GM12878 (cell line): ENCODE measurements around the gene THADA. TPM values are rescaled to one million over a fixed set of nuclear protein-coding genes. Genes with fewer than 3 reads are reported as not detected.

Experiments used
- ATAC-seq: fragments of 200-7000 bp; cut with Tn5 transposase; 3 replicates; pipeline ENCODE4 v1.9.1; 2020; ENCODE audit warnings: mild to moderate bottlenecking, moderate library complexity
- BruUV-seq: library from RNA; stranded (reverse); fragments of 400-500 nt; replicated peaks from 2 replicates; lab custom pipeline; 2021; lab: Mats Ljungman, UMichigan
- CTCF ChIA-PET: fragments of 300-600 bp; sonication (Branson Sonifier 250); formaldehyde crosslinking; extraction: SDS; loops from one replicate; lab custom pipeline; 2021; ENCODE audit warnings: inconsistent platforms; lab: Yijun Ruan, JAX
- POLR2A ChIA-PET: fragments of 350-600 bp; formaldehyde crosslinking; extraction: SDS; loops from one replicate; lab custom pipeline; 2021; ENCODE audit warnings: inconsistent platforms; lab: Charles Lee
- RAD21 ChIA-PET: fragments of 300-600 bp; sonication (Branson Sonifier 250); formaldehyde crosslinking; loops from one replicate; lab custom pipeline; 2023; ENCODE audit warnings: antibody characterized with exemption; ENCODE audit not compliant: unreplicated experiment; lab: Charles Lee
- SMC1A ChIA-PET: fragments of 300-600 bp; sonication (Branson Sonifier 250); formaldehyde crosslinking; loops from one replicate; lab custom pipeline; 2023; ENCODE audit not compliant: unreplicated experiment, uncharacterized antibody; lab: Charles Lee
- DNase-seq: peaks from one replicate; pipeline ENCODE4 v3.0.0-alpha.2; 2011; ENCODE audit warnings: low read depth, low spot score
- FAIRE-seq: peaks from 3 replicates; lab custom pipeline; 2011; peaks lifted over from hg19 to GRCh38; lab: Jason Lieb, UNC
- H2AFZ ChIP-seq: 2 replicates; pipeline ENCODE4 v1.6.0; 2011; ENCODE audit warnings: low read depth, low read length, control low read depth; ENCODE audit not compliant: control insufficient read depth
- H3K27ac ChIP-seq: 2 replicates; pipeline ENCODE4 v1.5.1; 2011; ENCODE audit warnings: control low read depth; ENCODE audit not compliant: control insufficient read depth, insufficient read depth
- H3K27me3 ChIP-seq, 2 experiments: replicated peaks in 1 of 2; 2 replicates each; pipeline versions ENCODE4 v1.6.0 to v1.6.1; 2011; ENCODE audit warnings: low read length in 1 of 2; ENCODE audit not compliant: control insufficient read depth in 2 of 2, insufficient read depth in 2 of 2
- H3K36me3 ChIP-seq, 2 experiments: 2 replicates each; pipeline ENCODE4 v1.5.1; 2011; ENCODE audit warnings: low read length in 1 of 2; ENCODE audit not compliant: control insufficient read depth in 2 of 2, insufficient read depth in 2 of 2
- H3K4me1 ChIP-seq: 2 replicates; pipeline ENCODE4 v1.6.1; 2011; ENCODE audit warnings: mild to moderate bottlenecking, low read length, moderate library complexity, mixed read lengths; ENCODE audit not compliant: control insufficient read depth, insufficient read depth
- H3K4me2 ChIP-seq: 2 replicates; pipeline ENCODE4 v1.6.0; 2011; ENCODE audit warnings: control low read depth; ENCODE audit not compliant: control insufficient read depth, insufficient read depth
- H3K4me3 ChIP-seq: fragments of 200-600 bp; sonication (generic); 2 replicates; pipeline ENCODE4 v1.5.1; 2016
- H3K79me2 ChIP-seq: 2 replicates; pipeline ENCODE4 v1.6.0; 2011; ENCODE audit warnings: low read length; ENCODE audit not compliant: control insufficient read depth, insufficient read depth
- H3K9ac ChIP-seq: 2 replicates; pipeline ENCODE4 v1.8.0; 2011; ENCODE audit warnings: low read length, control low read depth, mixed read lengths; ENCODE audit not compliant: control insufficient read depth, insufficient read depth
- H3K9me3 ChIP-seq: replicated peaks from 3 replicates; pipeline ENCODE4 v1.5.1; 2011; ENCODE audit warnings: mild to moderate bottlenecking, low read length; ENCODE audit not compliant: control insufficient read depth, insufficient read depth
- H4K20me1 ChIP-seq: 2 replicates; pipeline ENCODE4 v1.6.0; 2011; ENCODE audit not compliant: control insufficient read depth, insufficient read depth
- BHLHE40 ChIP-seq, 2 experiments: fragments of 450-650 bp in 1 of 2; IDR thresholded peaks; 2 replicates each; pipeline ENCODE4 v1.6.1; 2011 to 2017; ENCODE audit warnings: low read depth in 2 of 2, borderline replicate concordance in 1 of 2, improper control_type of control experiment in 1 of 2, low read length in 1 of 2, mild to moderate bottlenecking in 1 of 2
- MEF2B ChIP-seq: fragments of 450-650 bp; IDR thresholded peaks from 2 replicates; pipeline ENCODE4 v1.6.1; 2018; ENCODE audit warnings: mild to moderate bottlenecking, moderate library complexity; ENCODE audit not compliant: partially characterized antibody, poor library complexity, severe bottlenecking
- NFIC ChIP-seq: IDR thresholded peaks from 2 replicates; pipeline ENCODE4 v1.6.1; 2012; ENCODE audit warnings: low read depth, mild to moderate bottlenecking, inconsistent platforms, low read length, moderate library complexity
- SP1 ChIP-seq: IDR thresholded peaks from one replicate; pipeline ENCODE4 v1.6.1; 2011; ENCODE audit warnings: low read depth, low read length
- SREBF2 ChIP-seq: IDR thresholded peaks from 2 replicates; pipeline ENCODE4 v1.6.1; 2012; ENCODE audit warnings: mild to moderate bottlenecking, low read length
- TCF3 ChIP-seq: IDR thresholded peaks from 2 replicates; pipeline ENCODE4 v1.6.1; 2012; ENCODE audit warnings: low read depth, mild to moderate bottlenecking, low read length, borderline replicate concordance; ENCODE audit not compliant: insufficient read depth
- WGBS: methylation state at CpG from one replicate; pipeline ENCODE4 v1.1.6; 2016; ENCODE audit warnings: low lambda C conversion rate; ENCODE audit not compliant: insufficient replicate concordance, insufficient coverage; ENCODE audit errors: missing lambda C conversion rate; 5-methylcytosine and 5-hydroxymethylcytosine counted together
- in situ Hi-C: fragments of 300-500 bp; cut with MboI; formaldehyde crosslinking; loops from 9 replicates; pipeline ENCODE4 v1.14.3; 2018; ENCODE audit warnings: mixed read lengths
- intact Hi-C: fragments of 100-400 bp; cut with micrococcal nuclease; formaldehyde crosslinking; loops from one replicate; pipeline ENCODE4 v1.14.2; 2022; ENCODE audit not compliant: unreplicated experiment
- polyA plus RNA-seq, 11 experiments: library from polyadenylated mRNA; depleted of rRNA in 4 of 11; unstranded in 6 of 11; stranded (reverse) in 5 of 11; fragments of >200 nt; fragmentation: Nextera tagmentation in 4 of 11; fragmentation: Illumina TruSeq in 1 of 11; extraction: Ambion mirVana in 4 of 11; extraction: Trizol in 1 of 11; gene quantifications; 1 replicate in 1 of 11; 2 replicates in 10 of 11; pipeline versions ENCODE4 v1.2.1 to v1.2.3, GENCODE V29; 2011 to 2016; ENCODE audit warnings: inconsistent platforms in 2 of 11, missing spikeins in 2 of 11, low read depth in 1 of 11
- total RNA-seq, 4 experiments: library from RNA; depleted of rRNA in 3 of 4; stranded (reverse); fragments of >200 nt in 3 of 4; fragmentation: Illumina TruSeq in 1 of 4; extraction: Trizol in 1 of 4; gene quantifications; 2 replicates each; pipeline versions ENCODE4 v1.2.1 to v1.2.3, GENCODE V29; 2013 to 2021
- TF ChIP-seq, protein P1 (sequence below): fragments of 450-650 bp; formaldehyde crosslinking; IDR thresholded peaks from 2 replicates; pipeline ENCODE4 v1.5.0; 2022; ENCODE audit warnings: mild to moderate bottlenecking, missing genetic modification characterization

Gene THADA
- total and polyA plus RNA-seq, 10 of the 15 experiments (the other 5 are each of a cell fraction or from before 2014, with no cell fraction given): 14.6 to 33.2 (median 23.2) TPM

DNA sequence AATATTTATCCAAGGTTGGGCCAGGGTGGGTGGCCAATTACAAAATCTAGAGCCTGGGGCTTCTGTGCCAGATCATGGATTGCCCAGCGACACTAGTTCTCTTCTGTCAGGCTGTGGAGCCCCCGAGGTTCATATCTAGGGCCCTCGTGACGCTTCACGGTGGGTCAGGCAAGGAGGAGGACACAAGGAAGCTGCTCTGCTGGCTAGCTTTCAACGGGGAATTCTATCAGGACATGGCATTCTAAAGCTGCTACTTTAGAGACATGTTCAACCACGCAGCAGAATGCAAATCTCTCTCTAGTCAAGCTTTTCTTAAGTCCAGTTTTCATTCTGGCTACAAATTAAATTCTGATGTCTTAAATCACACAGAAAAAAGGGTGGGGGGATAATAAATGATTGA is 180.2 kb downstream of the THADA start (continued):
- TF ChIP-seq, protein P1, sequence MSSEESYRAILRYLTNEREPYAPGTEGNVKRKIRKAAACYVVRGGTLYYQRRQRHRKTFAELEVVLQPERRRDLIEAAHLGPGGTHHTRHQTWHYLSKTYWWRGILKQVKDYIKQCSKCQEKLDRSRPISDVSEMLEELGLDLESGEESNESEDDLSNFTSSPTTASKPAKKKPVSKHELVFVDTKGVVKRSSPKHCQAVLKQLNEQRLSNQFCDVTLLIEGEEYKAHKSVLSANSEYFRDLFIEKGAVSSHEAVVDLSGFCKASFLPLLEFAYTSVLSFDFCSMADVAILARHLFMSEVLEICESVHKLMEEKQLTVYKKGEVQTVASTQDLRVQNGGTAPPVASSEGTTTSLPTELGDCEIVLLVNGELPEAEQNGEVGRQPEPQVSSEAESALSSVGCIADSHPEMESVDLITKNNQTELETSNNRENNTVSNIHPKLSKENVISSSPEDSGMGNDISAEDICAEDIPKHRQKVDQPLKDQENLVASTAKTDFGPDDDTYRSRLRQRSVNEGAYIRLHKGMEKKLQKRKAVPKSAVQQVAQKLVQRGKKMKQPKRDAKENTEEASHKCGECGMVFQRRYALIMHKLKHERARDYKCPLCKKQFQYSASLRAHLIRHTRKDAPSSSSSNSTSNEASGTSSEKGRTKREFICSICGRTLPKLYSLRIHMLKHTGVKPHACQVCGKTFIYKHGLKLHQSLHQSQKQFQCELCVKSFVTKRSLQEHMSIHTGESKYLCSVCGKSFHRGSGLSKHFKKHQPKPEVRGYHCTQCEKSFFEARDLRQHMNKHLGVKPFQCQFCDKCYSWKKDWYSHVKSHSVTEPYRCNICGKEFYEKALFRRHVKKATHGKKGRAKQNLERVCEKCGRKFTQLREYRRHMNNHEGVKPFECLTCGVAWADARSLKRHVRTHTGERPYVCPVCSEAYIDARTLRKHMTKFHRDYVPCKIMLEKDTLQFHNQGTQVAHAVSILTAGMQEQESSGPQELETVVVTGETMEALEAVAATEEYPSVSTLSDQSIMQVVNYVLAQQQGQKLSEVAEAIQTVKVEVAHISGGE (CRISPR knock-in tag): no peak
- TF ChIP-seq NFIC: no peak
- no peak for TF ChIP-seq MEF2B
- TF ChIP-seq BHLHE40 (IDR thresholded peaks at IDR 0.05; ENCODE audit: borderline replicate concordance in 1 of 2, low read depth in 2 of 2, low read length in 1 of 2): no peak

DNA sequence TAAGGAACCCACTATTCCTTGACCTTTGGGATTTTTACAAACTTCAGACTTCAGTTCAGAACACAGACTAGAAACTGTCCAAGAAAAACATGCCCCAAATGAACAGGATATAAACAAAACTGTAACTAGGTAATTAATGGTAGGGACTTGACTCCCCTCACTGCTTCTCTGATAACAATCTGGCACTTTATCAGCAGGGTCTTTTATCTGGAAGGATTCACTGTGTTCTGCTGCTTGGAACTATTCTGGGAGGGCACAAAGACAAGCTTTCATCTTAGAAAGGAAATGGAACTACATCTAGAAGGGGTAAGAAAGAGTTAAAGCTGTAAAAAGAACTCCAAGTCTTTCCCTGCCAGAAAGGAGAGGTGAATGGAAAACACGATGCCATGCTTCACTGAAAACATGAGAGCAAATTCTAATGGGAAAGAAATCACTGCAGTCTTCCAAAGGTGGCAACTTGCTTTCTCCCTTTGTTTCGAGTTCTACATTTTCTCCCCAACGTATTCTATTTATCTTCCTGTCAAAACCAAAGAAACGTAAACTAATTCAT is 181.2 kb downstream of the THADA start:
- H3K9me3 ChIP-seq: no peaks in the 10 kb centered on the region
- SMC1A ChIA-PET: interaction anchor here (1.0 to 2.1 kb wide), 5 partner anchors 9 to 70 kb away, joined by 3 to 9 read pairs (median 5); no protein-coding TSS in a partner anchor
- FAIRE-seq (no peak), ATAC-seq (no peak)
- H4K20me1 ChIP-seq: no peaks in the 10 kb centered on the region
- BruUV-seq: no TSS peak
- in situ Hi-C loops: no loop called here
- TF ChIP-seq TCF3: no peak
- TF ChIP-seq SP1: no peak
- TF ChIP-seq SREBF2: no peak
- TF ChIP-seq, all 136 proteins: peak for 0
- intact Hi-C loops: no loop called here
- H3K79me2 ChIP-seq: no peaks in the 10 kb centered on the region
- RAD21 ChIA-PET: interaction anchor here (1.0 kb wide), 1 partner anchor 10 kb away, joined by 3 read pairs; no protein-coding TSS in a partner anchor
- CTCF ChIA-PET: interaction anchor here (0.6 to 1.6 kb wide), 3 partner anchors 8 to 69 kb away, joined by 3 to 4 read pairs (median 3); no protein-coding TSS in a partner anchor
- peaks cover 21% of the 10 kb centered on the region for H3K4me1 ChIP-seq
- no peak overlapping the region for H3K4me2 ChIP-seq
- WGBS: 95% methylated on average over 4 of the region's 4 CpGs
- no peaks in the 10 kb centered on the region for H3K27me3 ChIP-seq
- H3K27ac ChIP-seq: no peak overlapping the region
- DNase-seq: no peak
- no peak overlapping the region for H3K9ac ChIP-seq
- H3K4me3 ChIP-seq: no peak overlapping the region
- no peaks in the 10 kb centered on the region for H3K36me3 ChIP-seq
- H2AFZ ChIP-seq: no peak overlapping the region
- POLR2A ChIA-PET: interaction anchor here (0.6 to 1.5 kb wide), 3 partner anchors 8 to 162 kb away, joined by 3 to 4 read pairs (median 4); no protein-coding TSS in a partner anchor
